Middle frontal gyrus (tissue), 1 donor: ENCODE results near the gene ZFP2.

Experiments used
- DNase-seq: peaks from one replicate; pipeline ENCODE4 v3.0.0-alpha.2; 2015; ENCODE audit warnings: low spot score; ENCODE audit errors: extremely low spot score

Gene ZFP2

DNA sequence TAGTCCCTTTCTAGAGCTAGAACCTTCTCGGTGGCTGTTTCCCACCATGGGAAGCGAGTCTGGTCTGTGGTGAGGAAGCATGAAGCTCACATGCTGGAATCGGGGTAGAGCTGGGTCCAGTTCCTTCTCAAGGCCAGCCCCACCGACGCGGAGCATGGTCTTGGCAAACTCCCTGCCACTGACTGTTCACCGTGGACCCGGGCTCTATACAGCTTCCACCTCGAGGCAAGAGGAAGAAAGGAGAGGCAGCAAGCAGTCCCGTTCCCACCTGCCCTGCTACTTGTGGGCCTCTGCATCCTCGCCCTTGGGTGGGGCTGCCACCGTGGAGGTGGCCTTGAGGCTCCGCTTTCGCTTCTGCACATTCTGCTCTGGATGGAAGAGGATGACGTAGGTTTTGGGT is 85.7 kb downstream of the ZFP2 start:
- DNase-seq: no peak
